Measurements from ENCODE around the gene PTPRCAP.

DNA sequence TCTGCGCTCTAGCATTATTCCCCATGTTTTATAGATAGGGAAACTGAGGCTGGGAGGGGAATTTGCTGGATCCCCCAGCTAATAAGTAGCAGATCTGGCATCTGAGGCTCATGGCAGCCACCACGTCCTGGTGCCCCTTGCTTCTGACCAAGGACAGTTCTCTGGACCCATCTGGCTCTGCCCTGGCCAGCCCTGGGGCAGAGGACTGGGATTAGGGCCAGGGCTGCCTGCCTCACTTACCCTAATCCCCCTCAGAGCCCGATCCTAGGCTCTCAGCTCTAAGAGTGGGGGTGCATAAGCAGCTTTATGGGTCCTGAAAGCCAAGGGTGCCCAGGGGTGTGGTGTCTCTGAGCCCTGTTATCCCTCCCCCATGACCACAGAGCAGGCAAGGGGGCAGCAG lies 17.6 kb upstream of the PTPRCAP start, which contains the start of gene CABP4:
- no peak for TF ChIP-seq EZH2 (IDR thresholded peaks at IDR 0.05; ENCODE audit: borderline replicate concordance, insufficient read depth, low read depth, low read length, poor library complexity, severe bottlenecking)
- TF ChIP-seq, protein P1, sequence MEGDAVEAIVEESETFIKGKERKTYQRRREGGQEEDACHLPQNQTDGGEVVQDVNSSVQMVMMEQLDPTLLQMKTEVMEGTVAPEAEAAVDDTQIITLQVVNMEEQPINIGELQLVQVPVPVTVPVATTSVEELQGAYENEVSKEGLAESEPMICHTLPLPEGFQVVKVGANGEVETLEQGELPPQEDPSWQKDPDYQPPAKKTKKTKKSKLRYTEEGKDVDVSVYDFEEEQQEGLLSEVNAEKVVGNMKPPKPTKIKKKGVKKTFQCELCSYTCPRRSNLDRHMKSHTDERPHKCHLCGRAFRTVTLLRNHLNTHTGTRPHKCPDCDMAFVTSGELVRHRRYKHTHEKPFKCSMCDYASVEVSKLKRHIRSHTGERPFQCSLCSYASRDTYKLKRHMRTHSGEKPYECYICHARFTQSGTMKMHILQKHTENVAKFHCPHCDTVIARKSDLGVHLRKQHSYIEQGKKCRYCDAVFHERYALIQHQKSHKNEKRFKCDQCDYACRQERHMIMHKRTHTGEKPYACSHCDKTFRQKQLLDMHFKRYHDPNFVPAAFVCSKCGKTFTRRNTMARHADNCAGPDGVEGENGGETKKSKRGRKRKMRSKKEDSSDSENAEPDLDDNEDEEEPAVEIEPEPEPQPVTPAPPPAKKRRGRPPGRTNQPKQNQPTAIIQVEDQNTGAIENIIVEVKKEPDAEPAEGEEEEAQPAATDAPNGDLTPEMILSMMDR (IDR thresholded peaks at IDR 0.05): no peak
